A673 (cell line): ENCODE results near the gene ADSL. TPM values are rescaled to one million over a fixed set of nuclear protein-coding genes. Genes with fewer than 3 reads are reported as not detected.

ENCODE experiments used
- BruUV-seq: library from RNA; stranded (reverse); fragments of 400-500 nt; replicated peaks from 2 replicates; lab custom pipeline; 2021; lab: Mats Ljungman, UMichigan
- CTCF ChIA-PET: fragments of 300-600 bp; sonication (Branson Sonifier 250); formaldehyde crosslinking; loops from one replicate; lab custom pipeline; 2022; ENCODE audit warnings: antibody characterized with exemption; lab: Charles Lee
- POLR2A ChIA-PET: fragments of 300-600 bp; sonication (Branson Sonifier 250); formaldehyde crosslinking; loops from one replicate; lab custom pipeline; 2022; ENCODE audit warnings: antibody characterized with exemption; ENCODE audit not compliant: low non-redundant PET; lab: Charles Lee
- DNase-seq: peaks from one replicate; pipeline ENCODE4 v3.0.0-alpha.2; 2015; ENCODE audit warnings: low spot score
- H3K27ac ChIP-seq: fragments of 200-600 bp; sonication (generic); 2 replicates; pipeline ENCODE4 v1.5.1; 2016; ENCODE audit warnings: mixed run types, low read depth, mild to moderate bottlenecking, mixed read lengths, antibody characterized with exemption, low read length; ENCODE audit not compliant: poor library complexity, severe bottlenecking
- H3K27me3 ChIP-seq: fragments of 200-600 bp; sonication (generic); replicated peaks from 2 replicates; pipeline ENCODE4 v1.6.1; 2017; ENCODE audit warnings: mixed run types, low read depth, mild to moderate bottlenecking, mixed read lengths, antibody characterized with exemption, low read length; ENCODE audit not compliant: insufficient read depth, poor library complexity
- H3K36me3 ChIP-seq: fragments of 200-600 bp; sonication (generic); 2 replicates; pipeline ENCODE4 v1.6.1; 2016; ENCODE audit warnings: mixed run types, mild to moderate bottlenecking, mixed read lengths, antibody characterized with exemption, low read length; ENCODE audit not compliant: insufficient read depth, poor library complexity, severe bottlenecking
- H3K4me1 ChIP-seq: fragments of 200-600 bp; sonication (generic); 2 replicates; pipeline ENCODE4 v1.6.1; 2017; ENCODE audit warnings: mixed run types, mild to moderate bottlenecking, mixed read lengths, antibody characterized with exemption, low read length; ENCODE audit not compliant: insufficient read depth, poor library complexity, severe bottlenecking
- H3K4me3 ChIP-seq: fragments of 200-600 bp; sonication (generic); 2 replicates; pipeline ENCODE4 v1.5.1; 2016; ENCODE audit warnings: low read depth, mixed run types, mild to moderate bottlenecking, mixed read lengths, low read length; ENCODE audit not compliant: poor library complexity, severe bottlenecking
- H3K9me3 ChIP-seq: fragments of 200-600 bp; sonication (generic); 2 replicates; pipeline ENCODE4 v1.6.1; 2016; ENCODE audit warnings: mixed run types, low read depth, mild to moderate bottlenecking, mixed read lengths, antibody characterized with exemption, low read length; ENCODE audit not compliant: poor library complexity, severe bottlenecking
- CTCF ChIP-seq: fragments of 300-800, 200-600 bp; sonication (generic); conservative IDR thresholded peaks from 2 replicates; pipeline ENCODE4 v1.5.1; 2017; ENCODE audit warnings: low read depth, mild to moderate bottlenecking, antibody characterized with exemption, low read length, moderate library complexity, mixed read lengths
- EZH2 ChIP-seq: fragments of 200-600 bp; sonication (generic); IDR thresholded peaks from 2 replicates; pipeline ENCODE4 v1.6.1; 2017; ENCODE audit warnings: borderline replicate concordance, low read depth, mild to moderate bottlenecking, mixed read lengths, antibody characterized with exemption, low read length; ENCODE audit not compliant: poor library complexity, severe bottlenecking
- intact Hi-C: fragments of 100-400 bp; cut with micrococcal nuclease; formaldehyde crosslinking; loops from one replicate; pipeline ENCODE4 v1.10.0; 2022; ENCODE audit not compliant: unreplicated experiment
- total RNA-seq: library from RNA; stranded (reverse); gene quantifications from 2 replicates; pipeline ENCODE4 v1.2.3, GENCODE V29; 2021

ADSL gene
- total RNA-seq, 1 experiment from 2014 or later, result 133 TPM

- POLR2A ChIA-PET, result no interaction called here
- TF ChIP-seq CTCF, result no peak
- no peak for TF ChIP-seq EZH2
- Histone ChIP-seq H3K4me3 (no peak overlapping the region), H3K27ac (no peak overlapping the region), H3K9me3 (no peaks in the 10 kb centered on the region), H3K27me3 (no peaks in the 10 kb centered on the region), H3K4me1 (no peaks in the 10 kb centered on the region), H3K36me3 (peaks cover 86% of the 10 kb centered on the region)
- DNase-seq, result no peak
- intact Hi-C loops, result no loop called here
- CTCF ChIA-PET, result no interaction called here
- no TSS peak for BruUV-seq
These were observed 33.3 kb upstream of the ADSL start for GRCh38 chr22:40313007-40313406.

GRCh38 chr22:40314041-40314440, 32.3 kb upstream of the ADSL start:
- H3K4me1 ChIP-seq, result no peaks in the 10 kb centered on the region
- ChIA-PET CTCF (no interaction called here), POLR2A (no interaction called here)
- H3K27me3 ChIP-seq, result no peaks in the 10 kb centered on the region
- BruUV-seq, result no TSS peak
- H3K4me3 ChIP-seq, result no peak overlapping the region
- TF ChIP-seq EZH2 (no peak), CTCF (no peak)
- no peaks in the 10 kb centered on the region for H3K9me3 ChIP-seq
- H3K27ac ChIP-seq, result no peak overlapping the region
- DNase-seq, result no peak
- H3K36me3 ChIP-seq, result peaks cover 79% of the 10 kb centered on the region
- intact Hi-C loops, result no loop called here

GRCh38 chr22:40320687-40321086, 25.6 kb upstream of the ADSL start:
- no TSS peak for BruUV-seq
- H3K27me3 ChIP-seq, result no peaks in the 10 kb centered on the region
- TF ChIP-seq CTCF, result no peak
- H3K9me3 ChIP-seq, result no peaks in the 10 kb centered on the region
- CTCF ChIA-PET, result no interaction called here
- peaks cover 53% of the 10 kb centered on the region for H3K36me3 ChIP-seq
- H3K27ac ChIP-seq, result no peak overlapping the region
- POLR2A ChIA-PET, result no interaction called here
- no peak overlapping the region for H3K4me3 ChIP-seq
- H3K4me1 ChIP-seq, result no peaks in the 10 kb centered on the region
- intact Hi-C loops, result no loop called here
- DNase-seq, result no peak
